Activated CD4-positive, CD25-positive, alpha-beta regulatory T cell treated with anti-CD3 and anti-CD28 coated beads, Interleukin-2, amount 50 U/mL, for 24 hours (primary cell): ENCODE data around the gene TMEM109.
A peak's percentile ranks its signal among the peaks of the same experiment; 100 is the strongest.

Source experiments
- ATAC-seq, 2 donors: fragments of 150-1000 bp; cut with Tn5 transposase; one replicate each; pipeline ENCODE4 v1.10.0; 2021; ENCODE audit warnings: mild to moderate bottlenecking in 1 of 2, moderate library complexity in 1 of 2

Gene TMEM109

GRCh38 chr11:60927600-60927999 lies 13.6 kb downstream of the TMEM109 start:
- ATAC-seq: no peak

- ATAC-seq: no peak
Measured at GRCh38 chr11:60928563-60929001, 14.6 kb downstream of the TMEM109 start.

GRCh38 chr11:60929764-60930163 lies 15.8 kb downstream of the TMEM109 start:
- no peak for ATAC-seq

GRCh38 chr11:60930394-60930793 lies 16.4 kb downstream of the TMEM109 start:
- no peak for ATAC-seq

- no peak for ATAC-seq
Measured at GRCh38 chr11:60931917-60932316, 18.0 kb downstream of the TMEM109 start.

GRCh38 chr11:60932605-60933356 lies 18.8 kb downstream of the TMEM109 start:
- no peak for ATAC-seq

- no peak for ATAC-seq
Measured at GRCh38 chr11:60933416-60934123, 19.6 kb downstream of the TMEM109 start.

- ATAC-seq: no peak
Measured at GRCh38 chr11:60934124-60934789, 20.3 kb downstream of the TMEM109 start.

GRCh38 chr11:60934790-60935605 lies 21.0 kb downstream of the TMEM109 start:
- ATAC-seq: no peak

GRCh38 chr11:60935676-60936442 lies 21.9 kb downstream of the TMEM109 start:
- ATAC-seq: no peak

GRCh38 chr11:60936467-60937143 lies 22.6 kb downstream of the TMEM109 start:
- no peak for ATAC-seq

GRCh38 chr11:60937144-60937527 lies 23.2 kb downstream of the TMEM109 start:
- ATAC-seq: no peak

- no peak for ATAC-seq
Measured at GRCh38 chr11:60937811-60938210, 23.9 kb downstream of the TMEM109 start.

- no peak for ATAC-seq
Measured at GRCh38 chr11:60938500-60938899, 24.5 kb downstream of the TMEM109 start.

- no peak for ATAC-seq
Measured at GRCh38 chr11:60939301-60939700, 25.3 kb downstream of the TMEM109 start.

- peak in 1 of 2 donors; percentile 7 for ATAC-seq
Measured at GRCh38 chr11:60939855-60940254, 25.9 kb downstream of the TMEM109 start.

GRCh38 chr11:60941371-60942119 lies 27.6 kb downstream of the TMEM109 start:
- no peak for ATAC-seq

GRCh38 chr11:60942219-60942618 lies 28.3 kb downstream of the TMEM109 start:
- no peak for ATAC-seq

- ATAC-seq: no peak
Measured at GRCh38 chr11:60942970-60943565, 29.1 kb downstream of the TMEM109 start.
